ENCODE measurements around the gene PLIN3. TPM values are rescaled to one million over a fixed set of nuclear protein-coding genes. Genes with fewer than 3 reads are reported as not detected.
A peak's percentile ranks its signal among the peaks of the same experiment; 100 is the strongest.
"Not testable (repeated sequence)": the region's sequence is repeated elsewhere in the genome, so short reads cannot be mapped to it uniquely, and the experiment has no call there.

PLIN3 gene
- polyA plus RNA-seq, 4 donors: 77.3 to 190 (median 145) TPM

DNA sequence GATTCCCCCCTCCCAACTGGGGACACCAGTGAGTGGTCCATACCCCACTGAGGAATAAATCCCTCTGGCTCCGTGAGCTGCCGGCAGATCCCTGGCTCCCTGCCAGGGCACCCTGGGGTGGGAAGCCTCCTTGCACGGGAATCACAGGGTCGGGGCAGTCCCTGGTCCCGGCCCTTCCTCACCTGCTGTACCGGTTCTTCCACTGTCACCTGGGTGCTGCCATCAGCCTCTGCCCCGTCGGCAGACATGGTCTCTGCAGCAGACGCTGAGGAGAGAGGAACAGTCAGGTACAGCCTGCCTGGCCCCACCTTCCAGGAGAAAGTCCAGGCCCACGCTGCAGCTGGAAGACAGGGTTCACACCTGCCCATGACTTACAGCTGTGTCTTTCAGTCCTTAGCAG, 6.3 kb downstream of the PLIN3 start:
- H3K9me3 ChIP-seq (ENCODE audit: control insufficient read depth in 2 of 2, insufficient read depth in 1 of 2, low read depth in 1 of 2, low read length in 1 of 2): no peaks in the 10 kb centered on the region
- no peak for FAIRE-seq
- H3K27me3 ChIP-seq (ENCODE audit: control insufficient read depth in 3 of 3, insufficient read depth in 3 of 3, low read length in 3 of 3): no peaks in the 10 kb centered on the region
- H3K4me1 ChIP-seq (ENCODE audit: control insufficient read depth in 3 of 3, insufficient read depth in 2 of 3, low read depth in 1 of 3, low read length in 2 of 3): peaks cover 0 to 29% (median 0%) of the 10 kb centered on the region in 3 donors
- 11 to 57% (median 37%) methylated on average over 9 to 10 of the region's 10 CpGs for WGBS, 3 donors
- peaks cover 2 to 76% (median 6%) of the 10 kb centered on the region in 3 donors for H3K36me3 ChIP-seq (ENCODE audit: control insufficient read depth in 3 of 3, insufficient read depth in 2 of 3, low read depth in 1 of 3, low read length in 3 of 3)
- peak overlapping the region in 2 of 3 donors; percentile 37 to 71 for H3K4me3 ChIP-seq (ENCODE audit: low read depth in 1 of 3, low read length in 3 of 3)
- DNase-seq: peak; percentile 95 to 98
- H3K27ac ChIP-seq (ENCODE audit: low read depth in 1 of 3, low read length in 2 of 3): peak overlapping the region; percentile 80 to 92 (median 91)

DNA sequence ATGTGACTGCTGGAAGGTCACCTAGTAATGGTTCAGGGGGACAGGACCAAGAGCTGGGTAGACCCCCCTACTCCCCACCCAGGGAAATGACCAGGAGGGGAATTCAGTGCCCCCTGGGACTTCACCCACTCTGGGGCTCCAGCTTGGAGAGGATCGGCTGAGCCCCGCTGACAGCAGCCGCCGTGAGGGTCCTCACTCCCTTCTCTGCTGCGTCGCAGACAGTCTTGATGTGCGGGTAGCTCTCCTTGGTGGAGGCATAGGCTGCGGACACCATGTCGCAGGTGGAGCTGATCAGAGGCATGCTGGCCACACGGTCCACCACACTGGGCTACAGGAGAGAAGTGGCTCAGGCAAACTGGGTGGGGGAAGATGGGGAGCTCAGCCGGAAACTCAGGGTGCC, 7.8 kb downstream of the PLIN3 start:
- WGBS, 3 donors: 95 to 98% (median 97%) methylated on average over 11 of the region's 11 CpGs
- Histone ChIP-seq H3K4me1 (ENCODE audit: control insufficient read depth in 3 of 3, insufficient read depth in 2 of 3, low read depth in 1 of 3, low read length in 2 of 3) (peaks cover 0 to 37% (median 0%) of the 10 kb centered on the region in 3 donors), H3K4me3 (ENCODE audit: low read depth in 1 of 3, low read length in 3 of 3) (no peak overlapping the region), H3K27me3 (ENCODE audit: control insufficient read depth in 3 of 3, insufficient read depth in 3 of 3, low read length in 3 of 3) (no peaks in the 10 kb centered on the region), H3K36me3 (ENCODE audit: control insufficient read depth in 3 of 3, insufficient read depth in 2 of 3, low read depth in 1 of 3, low read length in 3 of 3) (peaks cover 7 to 88% (median 8%) of the 10 kb centered on the region in 3 donors), H3K27ac (ENCODE audit: low read depth in 1 of 3, low read length in 2 of 3) (no peak overlapping the region), H3K9me3 (ENCODE audit: control insufficient read depth in 2 of 2, insufficient read depth in 1 of 2, low read depth in 1 of 2, low read length in 1 of 2) (no peaks in the 10 kb centered on the region)
- DNase-seq (no peak), FAIRE-seq (no peak)

DNA sequence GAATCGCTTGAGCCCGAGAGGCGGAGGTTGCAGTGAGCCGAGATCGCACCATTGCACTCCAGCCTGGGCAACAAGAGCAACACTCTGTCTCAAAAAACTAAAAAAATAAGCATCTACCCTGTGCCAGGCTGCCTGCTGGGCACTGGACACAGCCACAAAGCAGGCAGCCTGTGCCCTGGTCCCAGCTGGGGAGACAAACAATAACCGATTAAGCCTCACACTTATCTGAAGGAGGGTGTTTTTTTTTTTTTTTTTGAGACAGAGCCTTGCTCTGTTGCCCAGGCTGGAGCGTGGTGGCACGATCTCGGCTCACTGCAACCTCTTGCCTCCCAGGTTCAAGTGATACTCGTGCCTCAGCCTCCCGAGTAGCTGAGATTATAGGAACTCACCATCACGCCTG, 11.0 kb downstream of the PLIN3 start:
- Histone ChIP-seq H3K36me3 (ENCODE audit: control insufficient read depth in 3 of 3, insufficient read depth in 2 of 3, low read depth in 1 of 3, low read length in 3 of 3) (peaks cover 7 to 96% (median 10%) of the 10 kb centered on the region in 3 donors), H3K4me1 (ENCODE audit: control insufficient read depth in 3 of 3, insufficient read depth in 2 of 3, low read depth in 1 of 3, low read length in 2 of 3) (peaks cover 0 to 28% (median 0%) of the 10 kb centered on the region in 3 donors)
- not testable (repeated sequence) for H3K9me3 ChIP-seq (ENCODE audit: control insufficient read depth in 2 of 2, insufficient read depth in 1 of 2, low read depth in 1 of 2, low read length in 1 of 2); DNase-seq; H3K27me3 ChIP-seq (ENCODE audit: control insufficient read depth in 3 of 3, insufficient read depth in 3 of 3, low read length in 3 of 3); H3K4me3 ChIP-seq (ENCODE audit: low read depth in 1 of 3, low read length in 3 of 3); FAIRE-seq; H3K27ac ChIP-seq (ENCODE audit: low read depth in 1 of 3, low read length in 2 of 3)
- 88 to 94% (median 90%) methylated on average over 12 of the region's 12 CpGs for WGBS, 3 donors

DNA sequence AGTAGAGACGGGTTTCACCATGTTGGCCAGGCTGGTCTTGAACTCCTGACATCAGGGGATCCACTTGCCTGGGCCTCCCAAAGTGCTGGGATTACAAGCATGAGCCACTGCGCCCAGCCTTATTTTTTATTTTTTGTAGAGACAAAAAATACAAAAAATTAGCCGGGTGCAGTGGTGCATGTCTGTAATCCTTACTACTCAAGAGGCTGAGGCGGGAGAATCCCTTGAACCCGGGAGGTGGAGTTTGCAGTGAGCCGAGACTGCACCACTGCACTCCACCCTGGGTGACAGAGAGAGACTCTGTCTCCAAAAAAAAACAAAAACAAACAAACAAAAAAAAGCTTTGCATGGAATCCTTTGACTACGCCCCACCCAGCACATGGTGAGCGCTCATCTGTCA, 14.0 kb downstream of the PLIN3 start:
- not testable (repeated sequence) for FAIRE-seq; H3K27ac ChIP-seq (ENCODE audit: low read depth in 1 of 3, low read length in 2 of 3); H3K4me3 ChIP-seq (ENCODE audit: low read depth in 1 of 3, low read length in 3 of 3); H3K9me3 ChIP-seq (ENCODE audit: control insufficient read depth in 2 of 2, insufficient read depth in 1 of 2, low read depth in 1 of 2, low read length in 1 of 2); H3K27me3 ChIP-seq (ENCODE audit: control insufficient read depth in 3 of 3, insufficient read depth in 3 of 3, low read length in 3 of 3); DNase-seq
- 88 to 90% (median 89%) methylated on average over 8 of the region's 8 CpGs for WGBS, 3 donors
- H3K36me3 ChIP-seq (ENCODE audit: control insufficient read depth in 3 of 3, insufficient read depth in 2 of 3, low read depth in 1 of 3, low read length in 3 of 3): peaks cover 7 to 95% (median 9%) of the 10 kb centered on the region in 3 donors
- peaks cover 0 to 11% (median 0%) of the 10 kb centered on the region in 3 donors for H3K4me1 ChIP-seq (ENCODE audit: control insufficient read depth in 3 of 3, insufficient read depth in 2 of 3, low read depth in 1 of 3, low read length in 2 of 3)

DNA sequence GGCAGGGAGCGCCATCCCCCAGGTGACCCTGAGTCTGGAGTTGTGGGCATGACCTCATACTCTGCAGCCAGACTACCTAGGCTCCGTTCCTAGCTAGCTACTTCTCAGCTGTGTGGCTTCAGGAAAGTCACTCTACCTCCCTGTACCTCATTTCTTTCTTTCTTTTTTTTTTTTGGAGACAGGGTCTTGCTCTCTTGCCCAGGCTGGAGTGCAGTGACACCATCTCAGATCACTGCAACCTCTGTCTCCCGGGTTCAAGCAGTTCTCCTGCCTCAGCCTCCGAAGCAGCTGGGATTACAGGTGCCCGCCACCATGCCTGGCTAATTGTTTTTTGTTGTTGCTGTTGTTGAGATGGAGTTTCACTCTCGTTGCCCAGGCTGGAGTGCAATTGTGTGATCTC, 15.0 kb downstream of the PLIN3 start:
- Histone ChIP-seq H3K36me3 (ENCODE audit: control insufficient read depth in 3 of 3, insufficient read depth in 2 of 3, low read depth in 1 of 3, low read length in 3 of 3) (peaks cover 7 to 95% (median 11%) of the 10 kb centered on the region in 3 donors), H3K4me3 (ENCODE audit: low read depth in 1 of 3, low read length in 3 of 3) (no peak overlapping the region)

DNA sequence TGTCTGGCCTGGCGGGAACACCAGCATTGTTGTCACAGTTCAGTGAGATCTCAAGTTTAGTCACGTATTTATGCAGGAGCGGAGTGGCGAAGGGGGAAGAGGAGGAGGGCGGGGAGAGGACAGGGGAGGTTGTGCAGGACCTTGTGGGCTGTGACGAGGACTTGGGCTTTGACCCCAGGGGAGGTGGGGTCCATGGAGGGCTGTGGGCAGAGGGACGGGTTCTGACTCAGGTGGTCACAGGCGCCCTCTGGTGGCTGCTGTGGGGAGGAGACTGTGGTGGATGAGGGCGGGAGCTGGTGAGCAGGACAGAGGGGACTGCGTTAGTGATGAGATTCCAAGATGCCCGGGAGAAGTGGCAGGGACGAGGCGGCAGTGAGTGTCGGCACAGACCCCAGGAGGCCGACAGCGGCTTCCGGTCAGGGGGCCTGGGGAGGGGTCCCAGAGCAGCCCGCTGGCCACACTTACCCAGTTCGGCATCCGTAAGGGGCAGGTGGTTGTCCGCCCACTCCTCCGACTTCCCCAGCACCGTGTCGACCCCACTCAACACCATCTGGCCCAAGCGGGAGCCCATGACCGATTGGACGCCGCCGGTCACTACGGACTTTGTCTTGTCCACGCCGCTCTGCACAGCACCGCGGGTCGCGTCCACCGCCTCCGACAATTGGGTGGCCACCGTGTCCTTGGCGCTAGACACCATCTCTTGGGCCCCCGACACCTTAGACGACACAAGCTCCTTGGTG, 15.7 kb downstream of the PLIN3 start:
- H3K4me1 ChIP-seq (ENCODE audit: control insufficient read depth in 3 of 3, insufficient read depth in 2 of 3, low read depth in 1 of 3, low read length in 2 of 3): peaks cover 0 to 11% (median 0%) of the 10 kb centered on the region in 3 donors
- no peaks in the 10 kb centered on the region for H3K9me3 ChIP-seq (ENCODE audit: control insufficient read depth in 2 of 2, insufficient read depth in 1 of 2, low read depth in 1 of 2, low read length in 1 of 2)
- no peaks in the 10 kb centered on the region for H3K27me3 ChIP-seq (ENCODE audit: control insufficient read depth in 3 of 3, insufficient read depth in 3 of 3, low read length in 3 of 3)
- WGBS, 3 donors: 76 to 78% (median 76%) methylated on average over 39 to 42 of the region's 42 CpGs
- no peak overlapping the region for H3K27ac ChIP-seq (ENCODE audit: low read depth in 1 of 3, low read length in 2 of 3)
- peaks cover 11 to 94% (median 16%) of the 10 kb centered on the region in 3 donors for H3K36me3 ChIP-seq (ENCODE audit: control insufficient read depth in 3 of 3, insufficient read depth in 2 of 3, low read depth in 1 of 3, low read length in 3 of 3)
- FAIRE-seq (no peak), DNase-seq (peak; percentile 51 to 82)
- H3K4me3 ChIP-seq (ENCODE audit: low read depth in 1 of 3, low read length in 3 of 3): no peak overlapping the region

More for the DNA sequence above, 15.0 kb downstream of the PLIN3 start:
- WGBS, 3 donors: 78 to 90% (median 88%) methylated on average over 5 to 6 of the region's 6 CpGs
- H3K27me3 ChIP-seq (ENCODE audit: control insufficient read depth in 3 of 3, insufficient read depth in 3 of 3, low read length in 3 of 3): no peaks in the 10 kb centered on the region
- FAIRE-seq: no peak
- H3K27ac ChIP-seq (ENCODE audit: low read depth in 1 of 3, low read length in 2 of 3): no peak overlapping the region
- no peak for DNase-seq
- no peaks in the 10 kb centered on the region for H3K9me3 ChIP-seq (ENCODE audit: control insufficient read depth in 2 of 2, insufficient read depth in 1 of 2, low read depth in 1 of 2, low read length in 1 of 2)
- H3K4me1 ChIP-seq (ENCODE audit: control insufficient read depth in 3 of 3, insufficient read depth in 2 of 3, low read depth in 1 of 3, low read length in 2 of 3): peaks cover 0 to 11% (median 0%) of the 10 kb centered on the region in 3 donors

DNA sequence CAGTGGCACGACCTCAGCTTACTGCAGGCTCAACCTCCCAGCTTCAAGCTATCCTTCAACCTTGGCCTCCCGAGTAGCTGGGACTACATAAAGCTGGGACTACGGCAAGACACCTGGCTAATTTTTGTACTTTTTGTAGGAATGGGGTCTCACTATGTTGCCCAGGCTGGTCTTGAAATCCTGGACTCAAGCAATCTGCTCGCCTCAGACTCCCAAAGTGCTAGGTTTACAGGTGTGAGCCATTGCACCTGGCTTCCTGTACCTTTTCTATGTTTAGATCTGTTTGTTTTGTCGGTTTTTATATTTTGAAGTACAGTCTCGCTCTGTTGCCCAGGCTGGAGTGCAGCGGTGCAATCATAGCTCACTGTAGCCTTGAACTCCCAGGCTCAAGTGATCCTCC, 18.4 kb downstream of the PLIN3 start:
- H3K36me3 ChIP-seq (ENCODE audit: control insufficient read depth in 3 of 3, insufficient read depth in 2 of 3, low read depth in 1 of 3, low read length in 3 of 3): peaks cover 10 to 91% (median 10%) of the 10 kb centered on the region in 3 donors

DNA sequence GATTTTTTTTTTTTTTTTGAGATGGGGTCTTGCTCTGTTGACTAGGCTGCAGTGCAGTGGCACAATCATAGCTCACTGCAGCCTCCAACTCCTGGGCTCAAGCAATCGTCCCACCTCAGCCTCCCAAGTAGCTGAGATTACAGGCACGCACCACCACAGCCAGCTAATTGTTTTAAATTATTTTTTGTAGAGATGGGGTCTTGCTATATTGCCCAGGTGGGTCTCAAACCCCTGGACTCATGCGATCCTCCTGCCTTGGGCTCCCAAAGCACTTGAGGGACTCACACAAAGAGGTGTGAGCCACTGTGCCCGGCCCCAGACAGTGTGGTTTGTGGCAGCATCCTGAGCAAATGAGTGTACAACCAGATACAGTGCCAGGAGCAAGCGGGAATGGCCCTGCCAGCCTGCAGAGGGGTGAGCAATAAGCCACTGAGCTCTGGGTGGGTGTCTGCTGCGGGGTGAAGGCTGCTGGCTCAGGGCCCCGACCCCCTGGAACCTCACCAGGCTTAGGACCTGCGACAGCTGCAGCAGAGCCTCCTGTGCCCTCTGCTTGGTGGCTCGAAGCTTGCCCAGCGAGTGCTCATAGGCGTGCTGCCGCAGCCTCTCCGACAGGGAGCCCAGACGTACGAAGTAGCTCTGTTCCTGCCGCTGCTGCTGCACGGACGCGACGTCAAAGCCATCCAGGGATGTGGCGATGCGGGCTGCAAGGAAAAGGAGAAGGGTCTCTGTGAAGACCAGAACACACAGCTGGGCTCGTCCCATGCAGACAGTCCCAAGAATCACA, 20.1 kb downstream of the PLIN3 start:
- WGBS, 3 donors: 94 to 98% (median 95%) methylated on average over 23 of the region's 23 CpGs
- Histone ChIP-seq H3K27me3 (ENCODE audit: control insufficient read depth in 3 of 3, insufficient read depth in 3 of 3, low read length in 3 of 3) (no peaks in the 10 kb centered on the region), H3K9me3 (ENCODE audit: control insufficient read depth in 2 of 2, insufficient read depth in 1 of 2, low read depth in 1 of 2, low read length in 1 of 2) (no peaks in the 10 kb centered on the region), H3K27ac (ENCODE audit: low read depth in 1 of 3, low read length in 2 of 3) (no peak overlapping the region), H3K4me1 (ENCODE audit: control insufficient read depth in 3 of 3, insufficient read depth in 2 of 3, low read depth in 1 of 3, low read length in 2 of 3) (peaks cover 0 to 18% (median 0%) of the 10 kb centered on the region in 3 donors), H3K36me3 (ENCODE audit: control insufficient read depth in 3 of 3, insufficient read depth in 2 of 3, low read depth in 1 of 3, low read length in 3 of 3) (peaks cover 10 to 91% (median 10%) of the 10 kb centered on the region in 3 donors), H3K4me3 (ENCODE audit: low read depth in 1 of 3, low read length in 3 of 3) (no peak overlapping the region)
- DNase-seq: no peak
- no peak for FAIRE-seq

More for the DNA sequence above, 18.4 kb downstream of the PLIN3 start:
- WGBS, 3 donors: 85 to 92% (median 92%) methylated on average over 7 of the region's 7 CpGs
- FAIRE-seq (no peak), DNase-seq (no peak)
- Histone ChIP-seq H3K9me3 (ENCODE audit: control insufficient read depth in 2 of 2, insufficient read depth in 1 of 2, low read depth in 1 of 2, low read length in 1 of 2) (no peaks in the 10 kb centered on the region), H3K27ac (ENCODE audit: low read depth in 1 of 3, low read length in 2 of 3) (no peak overlapping the region), H3K4me3 (ENCODE audit: low read depth in 1 of 3, low read length in 3 of 3) (no peak overlapping the region), H3K27me3 (ENCODE audit: control insufficient read depth in 3 of 3, insufficient read depth in 3 of 3, low read length in 3 of 3) (no peaks in the 10 kb centered on the region), H3K4me1 (ENCODE audit: control insufficient read depth in 3 of 3, insufficient read depth in 2 of 3, low read depth in 1 of 3, low read length in 2 of 3) (peaks cover 0 to 6% (median 0%) of the 10 kb centered on the region in 3 donors)

All from small intestine (tissue), 7 donors.